WTC11 (cell line): ENCODE data around the gene CLIC3. TPM values are rescaled to one million over a fixed set of nuclear protein-coding genes. Genes with fewer than 3 reads are reported as not detected.
A peak's percentile ranks its signal among the peaks of the same experiment; 100 is the strongest.

Source experiments
- ATAC-seq: fragments of 200-7000 bp; cut with Tn5 transposase; 2 replicates; pipeline ENCODE4 v1.10.0; 2021; ENCODE audit warnings: mild to moderate bottlenecking, moderate library complexity
- CTCF ChIA-PET: fragments of 300-600 bp; sonication (Branson Sonifier 250); formaldehyde crosslinking; loops from one replicate; lab custom pipeline; 2021; ENCODE audit warnings: antibody characterized with exemption; lab: Charles Lee
- POLR2A ChIA-PET: fragments of 350-600 bp; sonication (Branson Sonifier 250); formaldehyde crosslinking; loops from one replicate; lab custom pipeline; 2021; ENCODE audit warnings: antibody characterized with exemption; lab: Charles Lee
- DNase-seq: peaks from one replicate; pipeline ENCODE4 v3.0.0; 2021; ENCODE audit warnings: low spot score
- H3K27ac Mint-ChIP-seq: 2 replicates; pipeline ENCODE4 v1.8.0; 2021; ENCODE audit warnings: mixed read lengths
- H3K27me3 Mint-ChIP-seq: 2 replicates; pipeline ENCODE4 v1.8.0; 2021; ENCODE audit warnings: low read depth, mild to moderate bottlenecking, moderate library complexity, mixed read lengths
- H3K36me3 Mint-ChIP-seq: 2 replicates; pipeline ENCODE4 v1.8.0; 2021; ENCODE audit warnings: mixed read lengths
- H3K4me1 Mint-ChIP-seq: 2 replicates; pipeline ENCODE4 v1.8.0; 2022; ENCODE audit warnings: mixed read lengths
- H3K4me3 Mint-ChIP-seq: 2 replicates; pipeline ENCODE4 v1.8.0; 2021; ENCODE audit warnings: mild to moderate bottlenecking, moderate library complexity, mixed read lengths
- H3K9me3 Mint-ChIP-seq: 2 replicates; pipeline ENCODE4 v1.8.0; 2021; ENCODE audit warnings: mixed read lengths
- FOXJ3 ChIP-seq: sonication (generic); formaldehyde crosslinking; IDR thresholded peaks from 2 replicates; pipeline ENCODE4 v1.9.0; 2021; ENCODE audit warnings: missing genetic modification reagents, mild to moderate bottlenecking, borderline replicate concordance
- FOXP1 ChIP-seq: sonication (generic); formaldehyde crosslinking; IDR thresholded peaks from 2 replicates; pipeline ENCODE4 v1.8.0; 2022; ENCODE audit warnings: missing genetic modification reagents, mild to moderate bottlenecking, moderate library complexity, borderline replicate concordance
- GRHL2 ChIP-seq: fragments of 250-450 bp; sonication (Bioruptor Pico); IDR thresholded peaks from 2 replicates; pipeline ENCODE4 v1.8.0; 2022; ENCODE audit warnings: mild to moderate bottlenecking, moderate library complexity; ENCODE audit not compliant: insufficient replicate concordance, severe bottlenecking
- MXD4 ChIP-seq: fragments of 250-450 bp; sonication (Bioruptor Pico); IDR thresholded peaks from 2 replicates; pipeline ENCODE4 v1.8.0; 2021; ENCODE audit warnings: mild to moderate bottlenecking, moderate library complexity, borderline replicate concordance
- NFATC4 ChIP-seq: fragments of 250-450 bp; sonication (Bioruptor Pico); IDR thresholded peaks from 2 replicates; pipeline ENCODE4 v1.9.0; 2021; ENCODE audit warnings: mild to moderate bottlenecking
- SMAD3 ChIP-seq: sonication (generic); formaldehyde crosslinking; IDR thresholded peaks from 2 replicates; pipeline ENCODE4 v1.8.0; 2022; ENCODE audit warnings: missing genetic modification reagents, mild to moderate bottlenecking, borderline replicate concordance
- total RNA-seq: library from RNA; stranded (reverse); gene quantifications from 3 replicates; pipeline ENCODE4 v1.2.3, GENCODE V29; 2021
- TF ChIP-seq, protein P1 (sequence below): sonication (generic); formaldehyde crosslinking; IDR thresholded peaks from 2 replicates; pipeline ENCODE4 v1.8.1; 2022; ENCODE audit warnings: low read depth, missing genetic modification reagents, borderline replicate concordance
- TF ChIP-seq, protein P2 (sequence below): sonication (generic); formaldehyde crosslinking; IDR thresholded peaks from 2 replicates; pipeline ENCODE4 v1.8.1; 2023; ENCODE audit warnings: mild to moderate bottlenecking, missing genetic modification reagents, moderate library complexity
- TF ChIP-seq, protein P3 (sequence below): sonication (generic); formaldehyde crosslinking; IDR thresholded peaks from 2 replicates; pipeline ENCODE4 v1.8.1; 2022; ENCODE audit warnings: low read depth, mild to moderate bottlenecking, moderate library complexity, missing genetic modification reagents, borderline replicate concordance
- TF ChIP-seq, protein P4 (sequence below): sonication (generic); formaldehyde crosslinking; IDR thresholded peaks from 2 replicates; pipeline ENCODE4 v1.8.1; 2023; ENCODE audit warnings: mild to moderate bottlenecking, moderate library complexity, missing genetic modification reagents
- TF ChIP-seq, protein P5 (sequence below): sonication (generic); formaldehyde crosslinking; IDR thresholded peaks from 2 replicates; pipeline ENCODE4 v1.8.0; 2022; ENCODE audit warnings: mild to moderate bottlenecking, missing genetic modification reagents
- TF ChIP-seq, protein P6 (sequence below): sonication (generic); formaldehyde crosslinking; IDR thresholded peaks from 2 replicates; pipeline ENCODE4 v1.8.1; 2023; ENCODE audit warnings: mild to moderate bottlenecking, missing genetic modification reagents
- TF ChIP-seq, protein P7 (sequence below): fragments of 250-450 bp; sonication (Bioruptor Pico); IDR thresholded peaks from 2 replicates; pipeline ENCODE4 v1.9.0; 2021; ENCODE audit warnings: moderate library complexity, mild to moderate bottlenecking, inconsistent platforms, borderline replicate concordance
- TF ChIP-seq, protein P8 (sequence below): sonication (generic); formaldehyde crosslinking; IDR thresholded peaks from 2 replicates; pipeline ENCODE4 v1.8.0; 2023; ENCODE audit warnings: missing genetic modification reagents, mild to moderate bottlenecking, borderline replicate concordance

The CLIC3 gene
- total RNA-seq, 1 experiment from 2014 or later = 0.31 TPM

DNA sequence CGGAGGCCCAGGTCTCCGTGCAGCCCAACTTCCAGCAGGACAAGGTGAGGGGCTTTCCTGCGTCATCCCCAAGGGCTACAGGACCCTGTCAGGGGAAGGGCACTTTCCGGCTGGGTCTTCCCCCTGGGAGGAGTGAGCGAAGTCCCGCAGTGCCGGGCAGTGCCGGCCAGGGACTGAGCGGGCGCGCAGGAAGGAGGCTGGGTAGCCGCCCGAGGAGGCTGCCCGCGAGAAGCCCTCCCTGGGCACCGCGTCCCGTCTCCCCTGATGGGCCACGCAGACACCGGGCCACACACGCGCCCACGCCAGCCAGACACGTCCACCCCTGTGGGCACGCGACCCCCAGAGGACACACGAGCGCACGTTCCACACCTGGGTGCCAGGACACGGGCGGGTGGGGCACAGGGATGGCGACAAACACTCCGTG lies 18.7 kb downstream of the CLIC3 start:
- ChIA-PET POLR2A (interaction anchor here (1.3 to 1.5 kb wide), 4 partner anchors 15 to 223 kb away, joined by 3 to 6 read pairs (median 4); partner anchors contain the start of genes PAXX and TPRN), CTCF (interaction anchor here (0.8 to 6.2 kb wide), 35 partner anchors 8 to 259 kb away, joined by 3 to 117 read pairs (median 6); partner anchors contain the start of genes ABCA2, AJM1, C8G and CLIC3)
- no peak overlapping the region for H3K27ac Mint-ChIP-seq
- TF ChIP-seq, protein P1, sequence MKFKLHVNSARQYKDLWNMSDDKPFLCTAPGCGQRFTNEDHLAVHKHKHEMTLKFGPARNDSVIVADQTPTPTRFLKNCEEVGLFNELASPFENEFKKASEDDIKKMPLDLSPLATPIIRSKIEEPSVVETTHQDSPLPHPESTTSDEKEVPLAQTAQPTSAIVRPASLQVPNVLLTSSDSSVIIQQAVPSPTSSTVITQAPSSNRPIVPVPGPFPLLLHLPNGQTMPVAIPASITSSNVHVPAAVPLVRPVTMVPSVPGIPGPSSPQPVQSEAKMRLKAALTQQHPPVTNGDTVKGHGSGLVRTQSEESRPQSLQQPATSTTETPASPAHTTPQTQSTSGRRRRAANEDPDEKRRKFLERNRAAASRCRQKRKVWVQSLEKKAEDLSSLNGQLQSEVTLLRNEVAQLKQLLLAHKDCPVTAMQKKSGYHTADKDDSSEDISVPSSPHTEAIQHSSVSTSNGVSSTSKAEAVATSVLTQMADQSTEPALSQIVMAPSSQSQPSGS (CRISPR knock-in tag) = no peak
- TF ChIP-seq, protein P2, sequence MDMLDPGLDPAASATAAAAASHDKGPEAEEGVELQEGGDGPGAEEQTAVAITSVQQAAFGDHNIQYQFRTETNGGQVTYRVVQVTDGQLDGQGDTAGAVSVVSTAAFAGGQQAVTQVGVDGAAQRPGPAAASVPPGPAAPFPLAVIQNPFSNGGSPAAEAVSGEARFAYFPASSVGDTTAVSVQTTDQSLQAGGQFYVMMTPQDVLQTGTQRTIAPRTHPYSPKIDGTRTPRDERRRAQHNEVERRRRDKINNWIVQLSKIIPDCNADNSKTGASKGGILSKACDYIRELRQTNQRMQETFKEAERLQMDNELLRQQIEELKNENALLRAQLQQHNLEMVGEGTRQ (CRISPR knock-in tag) = 0 out of 2 replicates have a peak, but pooled peaks have one; percentile 6
- peak; percentile 55; the same call in 1 of the 2 replicates for TF ChIP-seq FOXP1 (CRISPR knock-in tag)
- no peak for TF ChIP-seq NFATC4 (CRISPR knock-in tag)
- no peak for TF ChIP-seq SMAD3
- TF ChIP-seq, protein P3, sequence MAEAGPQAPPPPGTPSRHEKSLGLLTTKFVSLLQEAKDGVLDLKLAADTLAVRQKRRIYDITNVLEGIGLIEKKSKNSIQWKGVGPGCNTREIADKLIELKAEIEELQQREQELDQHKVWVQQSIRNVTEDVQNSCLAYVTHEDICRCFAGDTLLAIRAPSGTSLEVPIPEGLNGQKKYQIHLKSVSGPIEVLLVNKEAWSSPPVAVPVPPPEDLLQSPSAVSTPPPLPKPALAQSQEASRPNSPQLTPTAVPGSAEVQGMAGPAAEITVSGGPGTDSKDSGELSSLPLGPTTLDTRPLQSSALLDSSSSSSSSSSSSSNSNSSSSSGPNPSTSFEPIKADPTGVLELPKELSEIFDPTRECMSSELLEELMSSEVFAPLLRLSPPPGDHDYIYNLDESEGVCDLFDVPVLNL = 0 out of 2 replicates have a peak, but pooled peaks have one; percentile 34
- TF ChIP-seq, protein P4, sequence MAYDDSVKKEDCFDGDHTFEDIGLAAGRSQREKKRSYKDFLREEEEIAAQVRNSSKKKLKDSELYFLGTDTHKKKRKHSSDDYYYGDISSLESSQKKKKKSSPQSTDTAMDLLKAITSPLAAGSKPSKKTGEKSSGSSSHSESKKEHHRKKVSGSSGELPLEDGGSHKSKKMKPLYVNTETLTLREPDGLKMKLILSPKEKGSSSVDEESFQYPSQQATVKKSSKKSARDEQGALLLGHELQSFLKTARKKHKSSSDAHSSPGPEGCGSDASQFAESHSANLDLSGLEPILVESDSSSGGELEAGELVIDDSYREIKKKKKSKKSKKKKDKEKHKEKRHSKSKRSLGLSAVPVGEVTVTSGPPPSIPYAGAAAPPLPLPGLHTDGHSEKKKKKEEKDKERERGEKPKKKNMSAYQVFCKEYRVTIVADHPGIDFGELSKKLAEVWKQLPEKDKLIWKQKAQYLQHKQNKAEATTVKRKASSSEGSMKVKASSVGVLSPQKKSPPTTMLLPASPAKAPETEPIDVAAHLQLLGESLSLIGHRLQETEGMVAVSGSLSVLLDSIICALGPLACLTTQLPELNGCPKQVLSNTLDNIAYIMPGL (CRISPR knock-in tag) = peak; percentile 78; the same call in 1 of the 2 replicates
- peaks cover 3% of the 10 kb centered on the region; the same call in 1 of the 2 replicates for H3K27me3 Mint-ChIP-seq
- H3K36me3 Mint-ChIP-seq = no peaks in the 10 kb centered on the region
- H3K9me3 Mint-ChIP-seq = no peaks in the 10 kb centered on the region
- H3K4me1 Mint-ChIP-seq = peaks cover 3% of the 10 kb centered on the region; the same call in 1 of the 2 replicates
- DNase-seq (no peak), ATAC-seq (peak; percentile 9)
- H3K4me3 Mint-ChIP-seq = peak overlapping the region; percentile 66

DNA sequence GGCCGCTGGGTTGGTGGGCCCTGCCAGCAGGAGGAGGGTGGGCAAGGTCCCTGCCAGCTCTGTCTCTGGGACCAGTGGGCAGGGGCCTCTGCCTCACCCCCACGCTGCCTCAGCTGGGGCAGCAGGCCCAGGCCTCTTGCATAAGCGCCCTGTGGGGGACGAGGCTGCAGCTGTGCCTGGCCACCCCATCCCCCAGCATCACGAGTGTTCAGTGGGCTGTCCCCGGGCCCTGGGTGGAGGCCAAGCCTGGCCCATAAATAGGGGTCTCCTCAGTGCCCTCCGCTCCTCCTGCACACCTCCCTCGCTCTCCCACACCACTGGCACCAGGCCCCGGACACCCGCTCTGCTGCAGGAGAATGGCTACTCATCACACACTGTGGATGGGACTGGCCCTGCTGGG lies 19.1 kb downstream of the CLIC3 start, which contains the start of gene PTGDS:
PTGDS (plus strand) TSS at position 282 of the 400 bp plus-strand sequence; CDS start at position 357, 75 bp downstream.
- ATAC-seq (no peak), DNase-seq (no peak)
- POLR2A ChIA-PET = interaction anchor here (1.0 kb wide), 1 partner anchor 263 kb away, joined by 5 read pairs; no protein-coding TSS in a partner anchor
- H3K27ac Mint-ChIP-seq = no peak within 1 kb of the TSS; the same call in 1 of the 2 replicates
- H3K4me1 Mint-ChIP-seq = peaks cover 3% of the 10 kb centered on the region; the same call in 1 of the 2 replicates
- TF ChIP-seq FOXP1 (CRISPR knock-in tag) = no peak
- TF ChIP-seq, protein P5, sequence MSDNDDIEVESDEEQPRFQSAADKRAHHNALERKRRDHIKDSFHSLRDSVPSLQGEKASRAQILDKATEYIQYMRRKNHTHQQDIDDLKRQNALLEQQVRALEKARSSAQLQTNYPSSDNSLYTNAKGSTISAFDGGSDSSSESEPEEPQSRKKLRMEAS (CRISPR knock-in tag) = peak; percentile 5; the same call in 1 of the 2 replicates
- CTCF ChIA-PET = interaction anchor here (0.6 to 6.2 kb wide), 8 partner anchors 15 to 91 kb away, joined by 3 to 117 read pairs (median 12); partner anchors contain the start of genes ABCA2, CLIC3, NPDC1 and PAXX
- peak within 1 kb of the TSS; percentile 66 for H3K4me3 Mint-ChIP-seq
- H3K27me3 Mint-ChIP-seq = peaks cover 3% of the 10 kb centered on the region; the same call in 1 of the 2 replicates
- no peaks in the 10 kb centered on the region for H3K36me3 Mint-ChIP-seq
- H3K9me3 Mint-ChIP-seq = no peaks in the 10 kb centered on the region

DNA sequence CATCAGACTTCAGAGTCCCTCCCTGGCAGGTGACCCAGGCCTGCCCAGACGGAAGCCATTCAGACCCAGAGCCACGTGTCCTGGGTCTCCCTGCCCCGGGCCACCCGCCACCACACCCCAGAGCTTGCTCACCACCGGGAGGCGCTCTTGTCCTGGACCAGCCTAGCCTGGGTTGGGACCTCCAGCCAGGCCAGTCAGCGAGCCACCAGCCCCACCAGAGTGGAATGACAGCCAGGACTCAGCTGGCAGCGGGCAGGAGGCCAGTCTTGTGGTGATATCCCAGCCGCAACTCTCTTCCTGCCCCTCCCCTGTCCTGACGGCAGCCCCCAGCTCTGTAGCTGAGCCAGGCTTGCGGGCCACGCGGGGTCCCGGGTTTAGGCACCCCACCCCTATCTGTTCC lies 20.7 kb downstream of the CLIC3 start:
- CTCF ChIA-PET = interaction anchor here (0.5 to 6.2 kb wide), 29 partner anchors 9 to 613 kb away, joined by 3 to 117 read pairs (median 4); partner anchors contain the start of genes ABCA2, CLIC3, FBXW5 and FUT7
- peaks cover 3% of the 10 kb centered on the region; the same call in 1 of the 2 replicates for H3K27me3 Mint-ChIP-seq
- ATAC-seq (peak; percentile 21), DNase-seq (peak; percentile 89)
- POLR2A ChIA-PET = no interaction called here
- H3K4me1 Mint-ChIP-seq = peaks cover 3% of the 10 kb centered on the region; the same call in 1 of the 2 replicates
- H3K36me3 Mint-ChIP-seq = no peaks in the 10 kb centered on the region
- H3K4me3 Mint-ChIP-seq = no peak overlapping the region
- no peaks in the 10 kb centered on the region for H3K9me3 Mint-ChIP-seq
- H3K27ac Mint-ChIP-seq = no peak overlapping the region
- TF ChIP-seq GRHL2 (no peak), FOXP1 (CRISPR knock-in tag) (no peak), FOXJ3 (CRISPR knock-in tag) (no peak), MXD4 (CRISPR knock-in tag) (no peak)
- TF ChIP-seq, protein P6, sequence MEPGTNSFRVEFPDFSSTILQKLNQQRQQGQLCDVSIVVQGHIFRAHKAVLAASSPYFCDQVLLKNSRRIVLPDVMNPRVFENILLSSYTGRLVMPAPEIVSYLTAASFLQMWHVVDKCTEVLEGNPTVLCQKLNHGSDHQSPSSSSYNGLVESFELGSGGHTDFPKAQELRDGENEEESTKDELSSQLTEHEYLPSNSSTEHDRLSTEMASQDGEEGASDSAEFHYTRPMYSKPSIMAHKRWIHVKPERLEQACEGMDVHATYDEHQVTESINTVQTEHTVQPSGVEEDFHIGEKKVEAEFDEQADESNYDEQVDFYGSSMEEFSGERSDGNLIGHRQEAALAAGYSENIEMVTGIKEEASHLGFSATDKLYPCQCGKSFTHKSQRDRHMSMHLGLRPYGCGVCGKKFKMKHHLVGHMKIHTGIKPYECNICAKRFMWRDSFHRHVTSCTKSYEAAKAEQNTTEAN (CRISPR knock-in tag) = no peak
- TF ChIP-seq, protein P7, sequence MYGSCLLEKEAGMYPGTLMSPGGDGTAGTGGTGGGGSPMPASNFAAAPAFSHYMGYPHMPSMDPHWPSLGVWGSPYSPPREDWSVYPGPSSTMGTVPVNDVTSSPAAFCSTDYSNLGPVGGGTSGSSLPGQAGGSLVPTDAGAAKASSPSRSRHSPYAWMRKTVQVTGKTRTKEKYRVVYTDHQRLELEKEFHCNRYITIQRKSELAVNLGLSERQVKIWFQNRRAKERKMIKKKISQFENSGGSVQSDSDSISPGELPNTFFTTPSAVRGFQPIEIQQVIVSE = no peak
- TF ChIP-seq, protein P8, sequence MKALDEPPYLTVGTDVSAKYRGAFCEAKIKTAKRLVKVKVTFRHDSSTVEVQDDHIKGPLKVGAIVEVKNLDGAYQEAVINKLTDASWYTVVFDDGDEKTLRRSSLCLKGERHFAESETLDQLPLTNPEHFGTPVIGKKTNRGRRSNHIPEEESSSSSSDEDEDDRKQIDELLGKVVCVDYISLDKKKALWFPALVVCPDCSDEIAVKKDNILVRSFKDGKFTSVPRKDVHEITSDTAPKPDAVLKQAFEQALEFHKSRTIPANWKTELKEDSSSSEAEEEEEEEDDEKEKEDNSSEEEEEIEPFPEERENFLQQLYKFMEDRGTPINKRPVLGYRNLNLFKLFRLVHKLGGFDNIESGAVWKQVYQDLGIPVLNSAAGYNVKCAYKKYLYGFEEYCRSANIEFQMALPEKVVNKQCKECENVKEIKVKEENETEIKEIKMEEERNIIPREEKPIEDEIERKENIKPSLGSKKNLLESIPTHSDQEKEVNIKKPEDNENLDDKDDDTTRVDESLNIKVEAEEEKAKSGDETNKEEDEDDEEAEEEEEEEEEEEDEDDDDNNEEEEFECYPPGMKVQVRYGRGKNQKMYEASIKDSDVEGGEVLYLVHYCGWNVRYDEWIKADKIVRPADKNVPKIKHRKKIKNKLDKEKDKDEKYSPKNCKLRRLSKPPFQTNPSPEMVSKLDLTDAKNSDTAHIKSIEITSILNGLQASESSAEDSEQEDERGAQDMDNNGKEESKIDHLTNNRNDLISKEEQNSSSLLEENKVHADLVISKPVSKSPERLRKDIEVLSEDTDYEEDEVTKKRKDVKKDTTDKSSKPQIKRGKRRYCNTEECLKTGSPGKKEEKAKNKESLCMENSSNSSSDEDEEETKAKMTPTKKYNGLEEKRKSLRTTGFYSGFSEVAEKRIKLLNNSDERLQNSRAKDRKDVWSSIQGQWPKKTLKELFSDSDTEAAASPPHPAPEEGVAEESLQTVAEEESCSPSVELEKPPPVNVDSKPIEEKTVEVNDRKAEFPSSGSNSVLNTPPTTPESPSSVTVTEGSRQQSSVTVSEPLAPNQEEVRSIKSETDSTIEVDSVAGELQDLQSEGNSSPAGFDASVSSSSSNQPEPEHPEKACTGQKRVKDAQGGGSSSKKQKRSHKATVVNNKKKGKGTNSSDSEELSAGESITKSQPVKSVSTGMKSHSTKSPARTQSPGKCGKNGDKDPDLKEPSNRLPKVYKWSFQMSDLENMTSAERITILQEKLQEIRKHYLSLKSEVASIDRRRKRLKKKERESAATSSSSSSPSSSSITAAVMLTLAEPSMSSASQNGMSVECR = no peak
